ENCODE measurements around the gene ENOX1.
A peak's percentile ranks its signal among the peaks of the same experiment; 100 is the strongest.

The ENOX1 gene

DNA sequence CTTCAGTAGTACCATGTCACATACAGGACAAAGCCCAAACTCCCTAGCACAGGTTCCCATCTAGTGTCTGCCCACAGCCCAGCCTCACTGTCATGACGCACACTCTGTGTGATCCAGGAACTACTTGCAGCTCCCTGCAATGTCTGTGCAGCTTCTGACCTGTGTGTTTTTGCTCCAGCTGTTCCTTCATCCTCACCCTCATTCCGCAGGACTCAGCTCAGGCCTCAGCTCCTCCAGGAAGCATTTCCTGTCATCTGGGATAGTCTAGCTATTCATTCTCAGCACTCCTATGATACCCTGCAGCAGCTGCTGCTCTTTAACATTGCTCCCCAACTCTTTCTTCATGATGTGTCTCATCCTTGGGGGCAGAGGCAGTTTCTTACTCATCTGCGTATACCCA lies 56.1 kb downstream of the ENOX1 start:
- Histone ChIP-seq H2AFZ (ENCODE audit: low read depth, low read length) (0 out of 2 replicates have a peak overlapping the region, but pooled peaks have one; percentile 9), H3K4me1 (ENCODE audit: low read length) (peaks cover 20% of the 10 kb centered on the region), H3K27me3 (ENCODE audit: low read depth, low read length) (peaks cover 4% of the 10 kb centered on the region), H3K27ac (ENCODE audit: low read length) (peak overlapping the region; percentile 28), H4K20me1 (ENCODE audit: insufficient read depth, low read length) (no peaks in the 10 kb centered on the region), H3K4me3 (ENCODE audit: low read length) (peak overlapping the region; percentile 36), H3K36me3 (replicated peaks; ENCODE audit: low read depth, low read length) (no peaks in the 10 kb centered on the region), H3K9ac (ENCODE audit: low read length) (no peak overlapping the region), H3K4me2 (ENCODE audit: low read length) (peak overlapping the region; percentile 81), H3K9me3 (ENCODE audit: insufficient read depth, low read length) (no peaks in the 10 kb centered on the region), H3K79me2 (ENCODE audit: low read length) (no peaks in the 10 kb centered on the region)
- no peak for TF ChIP-seq EZH2phosphoT487 (IDR thresholded peaks at IDR 0.05; ENCODE audit: low read depth)
- TF ChIP-seq, protein P1, sequence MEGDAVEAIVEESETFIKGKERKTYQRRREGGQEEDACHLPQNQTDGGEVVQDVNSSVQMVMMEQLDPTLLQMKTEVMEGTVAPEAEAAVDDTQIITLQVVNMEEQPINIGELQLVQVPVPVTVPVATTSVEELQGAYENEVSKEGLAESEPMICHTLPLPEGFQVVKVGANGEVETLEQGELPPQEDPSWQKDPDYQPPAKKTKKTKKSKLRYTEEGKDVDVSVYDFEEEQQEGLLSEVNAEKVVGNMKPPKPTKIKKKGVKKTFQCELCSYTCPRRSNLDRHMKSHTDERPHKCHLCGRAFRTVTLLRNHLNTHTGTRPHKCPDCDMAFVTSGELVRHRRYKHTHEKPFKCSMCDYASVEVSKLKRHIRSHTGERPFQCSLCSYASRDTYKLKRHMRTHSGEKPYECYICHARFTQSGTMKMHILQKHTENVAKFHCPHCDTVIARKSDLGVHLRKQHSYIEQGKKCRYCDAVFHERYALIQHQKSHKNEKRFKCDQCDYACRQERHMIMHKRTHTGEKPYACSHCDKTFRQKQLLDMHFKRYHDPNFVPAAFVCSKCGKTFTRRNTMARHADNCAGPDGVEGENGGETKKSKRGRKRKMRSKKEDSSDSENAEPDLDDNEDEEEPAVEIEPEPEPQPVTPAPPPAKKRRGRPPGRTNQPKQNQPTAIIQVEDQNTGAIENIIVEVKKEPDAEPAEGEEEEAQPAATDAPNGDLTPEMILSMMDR (IDR thresholded peaks at IDR 0.05; ENCODE audit: low read depth, low read length) = peak; percentile 15; the same call in 1 of the 2 replicates

DNA sequence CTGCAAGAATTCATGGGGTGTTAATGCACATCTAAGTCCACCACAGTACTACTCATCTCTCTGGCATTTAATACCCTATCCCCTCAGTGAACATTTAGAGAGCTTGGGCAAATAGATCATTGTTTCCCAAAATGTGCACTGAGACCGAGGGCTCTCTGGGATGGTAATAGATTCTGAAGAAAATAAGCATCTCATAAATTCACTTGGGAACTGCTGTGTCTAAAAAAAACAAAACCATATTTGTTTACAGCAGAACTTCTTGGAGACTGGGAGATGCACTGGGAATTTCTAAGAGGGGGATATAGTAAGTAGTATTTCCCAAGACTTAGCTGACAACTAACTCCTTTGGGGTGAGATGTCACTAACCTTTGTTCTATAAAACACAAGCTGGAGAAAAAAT lies 58.4 kb downstream of the ENOX1 start:
- H3K4me3 ChIP-seq (ENCODE audit: low read length) = no peak overlapping the region
- H3K36me3 ChIP-seq (replicated peaks; ENCODE audit: low read depth, low read length) = no peaks in the 10 kb centered on the region
- H3K27me3 ChIP-seq (ENCODE audit: low read depth, low read length) = peaks cover 4% of the 10 kb centered on the region; the same call in 1 of the 2 replicates
- TF ChIP-seq, protein P1 (IDR thresholded peaks at IDR 0.05; ENCODE audit: low read depth, low read length) = no peak
- TF ChIP-seq EZH2phosphoT487 (IDR thresholded peaks at IDR 0.05; ENCODE audit: low read depth) = no peak
- H3K27ac ChIP-seq (ENCODE audit: low read length) = no peak overlapping the region
- H3K9ac ChIP-seq (ENCODE audit: low read length) = no peak overlapping the region
- no peak overlapping the region for H3K4me2 ChIP-seq (ENCODE audit: low read length)
- H3K79me2 ChIP-seq (ENCODE audit: low read length) = no peaks in the 10 kb centered on the region
- H2AFZ ChIP-seq (ENCODE audit: low read depth, low read length) = no peak overlapping the region
- H3K4me1 ChIP-seq (ENCODE audit: low read length) = peaks cover 20% of the 10 kb centered on the region
- H3K9me3 ChIP-seq (ENCODE audit: insufficient read depth, low read length) = no peaks in the 10 kb centered on the region
- H4K20me1 ChIP-seq (ENCODE audit: insufficient read depth, low read length) = no peaks in the 10 kb centered on the region

DNA sequence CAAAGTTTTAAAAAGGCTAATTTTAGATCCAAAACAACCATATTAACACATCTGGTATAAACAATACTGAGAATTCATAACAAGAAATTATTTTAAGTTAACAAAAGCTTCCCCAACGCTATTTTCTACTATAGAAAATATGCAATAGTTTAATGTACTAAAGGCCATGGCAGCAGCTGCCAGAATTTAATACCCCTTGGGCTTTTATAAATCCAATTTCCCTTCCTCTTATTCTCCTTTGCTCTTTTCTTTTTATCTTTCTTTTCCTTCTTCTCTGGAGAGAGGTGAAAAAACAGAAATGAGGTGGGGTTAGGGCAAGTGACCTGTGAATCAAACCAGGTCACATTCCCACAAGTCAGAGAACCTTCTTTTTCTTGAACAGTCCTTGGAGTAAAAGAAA lies 58.9 kb downstream of the ENOX1 start:
- TF ChIP-seq, protein P1 (IDR thresholded peaks at IDR 0.05; ENCODE audit: low read depth, low read length) = no peak
- Histone ChIP-seq H3K27me3 (ENCODE audit: low read depth, low read length) (peaks cover 4% of the 10 kb centered on the region; the same call in 1 of the 2 replicates), H3K4me1 (ENCODE audit: low read length) (peaks cover 20% of the 10 kb centered on the region), H2AFZ (ENCODE audit: low read depth, low read length) (no peak overlapping the region), H3K4me2 (ENCODE audit: low read length) (no peak overlapping the region), H3K36me3 (replicated peaks; ENCODE audit: low read depth, low read length) (no peaks in the 10 kb centered on the region), H3K9ac (ENCODE audit: low read length) (no peak overlapping the region), H3K9me3 (ENCODE audit: insufficient read depth, low read length) (no peaks in the 10 kb centered on the region), H4K20me1 (ENCODE audit: insufficient read depth, low read length) (no peaks in the 10 kb centered on the region), H3K4me3 (ENCODE audit: low read length) (no peak overlapping the region), H3K27ac (ENCODE audit: low read length) (no peak overlapping the region), H3K79me2 (ENCODE audit: low read length) (no peaks in the 10 kb centered on the region)

DNA sequence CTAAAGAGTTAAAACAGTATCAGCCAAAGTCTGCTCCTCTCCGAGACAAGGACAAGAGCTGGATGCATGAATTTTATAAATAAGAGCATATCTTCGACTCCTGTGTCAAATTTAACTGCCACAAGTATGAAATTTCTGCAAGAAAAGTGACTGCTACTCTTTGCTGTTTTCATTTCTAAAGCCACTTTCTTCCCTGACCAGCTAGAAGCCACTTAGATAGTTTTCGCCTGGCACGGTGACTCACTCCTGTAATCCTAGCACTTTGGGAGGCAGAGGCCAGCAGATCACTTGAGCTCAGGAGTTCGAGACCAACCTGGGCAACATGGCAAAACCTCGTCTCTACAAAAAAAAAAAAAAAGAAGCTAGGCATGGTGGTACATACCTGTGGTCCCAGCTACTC lies 61.3 kb downstream of the ENOX1 start:
- no peaks in the 10 kb centered on the region for H3K27me3 ChIP-seq (ENCODE audit: low read depth, low read length)
- no peak overlapping the region for H3K9ac ChIP-seq (ENCODE audit: low read length)
- no peaks in the 10 kb centered on the region for H4K20me1 ChIP-seq (ENCODE audit: insufficient read depth, low read length)
- no peaks in the 10 kb centered on the region for H3K36me3 ChIP-seq (replicated peaks; ENCODE audit: low read depth, low read length)
- H3K4me1 ChIP-seq (ENCODE audit: low read length) = peaks cover 6% of the 10 kb centered on the region
- no peak overlapping the region for H3K27ac ChIP-seq (ENCODE audit: low read length)
- no peaks in the 10 kb centered on the region for H3K79me2 ChIP-seq (ENCODE audit: low read length)
- H3K4me3 ChIP-seq (ENCODE audit: low read length) = no peak overlapping the region
- no peak overlapping the region for H3K4me2 ChIP-seq (ENCODE audit: low read length)
- no peaks in the 10 kb centered on the region for H3K9me3 ChIP-seq (ENCODE audit: insufficient read depth, low read length)
- H2AFZ ChIP-seq (ENCODE audit: low read depth, low read length) = no peak overlapping the region
- no peak for TF ChIP-seq EZH2phosphoT487 (IDR thresholded peaks at IDR 0.05; ENCODE audit: low read depth)
